M059J (cell line): ENCODE data around the gene PTPN23. TPM values are rescaled to one million over a fixed set of nuclear protein-coding genes. Genes with fewer than 3 reads are reported as not detected.
"Not testable (repeated sequence)": the region's sequence is repeated elsewhere in the genome, so short reads cannot be mapped to it uniquely, and the experiment has no call there.

Source experiments
- DNase-seq: peaks from one replicate; pipeline ENCODE4 v3.0.0-alpha.2; 2012; ENCODE audit warnings: low read depth
- total RNA-seq: library from RNA; depleted of rRNA; stranded (reverse); fragments of >200 nt; shearing (Covaris generic); gene quantifications from 2 replicates; pipeline ENCODE4 v1.2.3, GENCODE V29; 2014; rRNA removed

Gene PTPN23
- total RNA-seq, 1 experiment from 2014 or later = 8.5 TPM

DNA sequence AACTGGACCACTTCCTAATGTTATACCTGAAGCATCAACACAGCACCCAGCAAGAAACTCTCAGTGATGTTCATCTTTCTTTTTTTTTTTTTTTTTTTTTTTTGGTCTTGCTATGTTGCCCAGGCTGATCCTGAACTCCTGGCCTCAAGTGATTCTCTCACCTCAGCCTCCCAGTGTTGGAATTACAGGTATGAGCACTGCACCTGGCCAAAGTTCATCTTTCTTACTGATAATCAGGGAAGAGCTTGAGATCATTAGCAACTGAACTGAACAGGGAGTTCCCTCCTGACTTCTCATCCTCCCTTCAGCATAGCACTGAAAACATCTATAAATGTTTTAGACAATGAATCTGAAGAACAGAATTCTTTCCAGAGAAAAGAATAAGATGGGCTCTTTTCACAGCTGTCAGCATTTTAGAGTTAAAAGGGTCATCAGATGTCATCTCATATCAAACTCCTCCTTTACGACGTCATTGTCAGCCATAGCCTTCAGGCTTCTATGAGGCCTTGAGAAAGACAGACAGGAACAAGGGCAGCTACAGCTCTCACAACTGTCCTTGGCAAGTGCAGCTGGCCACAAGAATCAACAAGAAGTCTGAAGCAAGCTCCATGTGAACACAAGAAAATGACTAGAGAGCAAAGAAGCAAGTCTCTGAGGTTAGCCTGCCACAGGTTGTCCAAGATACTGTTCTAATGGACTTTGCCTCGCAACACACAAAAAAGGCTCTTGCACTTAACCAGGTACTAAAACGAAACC is 61.2 kb downstream of the PTPN23 start:
- no peak for DNase-seq

GRCh38 chr3:47443611-47443995 is 62.8 kb downstream of the PTPN23 start:
- DNase-seq = no peak

GRCh38 chr3:47444103-47444502 is 63.3 kb downstream of the PTPN23 start:
- DNase-seq = no peak

GRCh38 chr3:47452453-47453215 is 71.8 kb downstream of the PTPN23 start:
- DNase-seq = no peak

- DNase-seq = no peak
These were observed 75.1 kb downstream of the PTPN23 start for GRCh38 chr3:47455806-47456452.

GRCh38 chr3:47456984-47457383 is 76.2 kb downstream of the PTPN23 start:
- no peak for DNase-seq

- DNase-seq = not testable (repeated sequence)
These were observed 78.8 kb downstream of the PTPN23 start for GRCh38 chr3:47459534-47460085.

Other genes with a start within 250 kb of the PTPN23 start
- 10.7 and 17.3 TPM in 2 replicates for gene SETD2, start 216.9 kb upstream of the PTPN23 start, total RNA-seq
- 3.1 and 5.7 TPM in 2 replicates for gene KIF9, start 98.2 kb upstream of the PTPN23 start, total RNA-seq
- gene KLHL18, start 98.1 kb upstream of the PTPN23 start, total RNA-seq = 6.9 and 12.7 TPM in 2 replicates
- gene SCAP, start 94.9 kb downstream of the PTPN23 start, total RNA-seq = 26.2 and 40.1 TPM in 2 replicates
- 20.4 and 24.5 TPM in 2 replicates for gene ELP6, start 132.7 kb downstream of the PTPN23 start, total RNA-seq
- 1.1 and 1.3 TPM in 2 replicates for gene CSPG5, start 197.8 kb downstream of the PTPN23 start, total RNA-seq